GM18909 (cell line): ENCODE data around the gene LGI1.

Experiments
- ATAC-seq: cut with Tn5 transposase; IDR thresholded peaks from one replicate; pipeline ENCODE4 v1.9.1; 2021; ENCODE audit warnings: mild to moderate bottlenecking; ENCODE audit not compliant: unreplicated experiment, poor library complexity

The LGI1 gene

DNA sequence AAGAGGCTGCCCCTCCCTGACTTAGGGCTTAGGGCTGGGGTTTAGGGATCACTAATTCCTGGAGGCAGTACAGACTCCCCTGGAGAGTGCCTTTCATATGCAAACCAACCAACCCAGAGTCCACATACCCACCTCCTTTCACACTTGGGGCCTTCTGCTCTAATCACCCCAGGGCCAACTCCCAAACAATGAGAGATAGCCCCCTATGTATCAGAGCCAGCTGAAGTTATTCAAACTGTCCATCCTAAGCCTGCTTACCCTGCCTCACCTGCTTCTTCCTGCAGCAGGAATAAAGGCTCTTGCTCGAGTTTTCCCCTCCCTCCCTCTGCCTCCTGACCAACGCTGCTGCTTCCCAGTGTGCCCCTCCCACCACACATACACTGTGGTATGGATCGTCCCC is 84.2 kb downstream of the LGI1 start:
- ATAC-seq: no peak

DNA sequence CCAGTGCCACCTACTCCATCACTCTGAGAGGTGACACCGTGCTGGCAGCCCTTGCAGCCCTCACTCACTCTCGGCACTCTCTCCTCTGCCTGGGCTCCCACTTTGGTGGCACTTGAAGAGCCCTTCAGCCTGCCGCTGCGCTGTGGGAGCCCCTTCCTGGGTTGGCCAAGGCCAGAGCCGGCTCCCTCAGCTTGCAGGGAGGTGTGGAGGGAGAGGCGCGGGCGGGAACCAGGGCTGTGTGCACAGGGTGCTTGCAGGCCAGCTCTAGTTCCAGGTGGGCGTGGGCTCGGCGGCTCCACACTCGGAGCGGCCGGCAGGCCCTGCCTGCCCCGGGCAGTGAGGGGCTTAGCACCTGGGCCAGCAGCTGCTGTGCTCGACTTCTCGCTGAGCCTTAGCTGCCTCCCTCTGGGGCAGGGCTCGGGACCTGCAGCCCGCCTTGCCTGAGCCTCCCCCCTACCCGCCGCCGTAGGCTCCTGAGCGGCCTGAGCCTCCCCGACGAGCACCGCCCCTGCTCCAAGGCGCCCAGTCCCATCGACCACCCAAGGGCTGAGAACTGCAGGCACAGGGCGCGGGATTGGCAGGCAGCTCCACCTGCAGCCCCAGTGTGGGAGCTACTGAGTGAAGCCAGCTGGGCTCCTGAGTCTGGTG is 87.4 kb downstream of the LGI1 start:
- no peak for ATAC-seq
